ENCODE data around the gene RCSD1. TPM values are rescaled to one million over a fixed set of nuclear protein-coding genes. Genes with fewer than 3 reads are reported as not detected.

RCSD1 gene
- total and polyA plus RNA-seq, 2 of the 13 experiments (the other 11 are each of a cell fraction or from before 2014, with no cell fraction given): not detected

GRCh38 chr1:167713330-167714081 lies 83.5 kb downstream of the RCSD1 start (continued):
- TF ChIP-seq HBP1 (CRISPR knock-in tag; IDR thresholded peaks at IDR 0.05; ENCODE audit: low read depth): 0 out of 2 replicates have a peak, but pooled peaks have one; percentile 28
- TF ChIP-seq HES4 (CRISPR knock-in tag; IDR thresholded peaks at IDR 0.05; ENCODE audit: borderline replicate concordance): peak; percentile 46; the same call in 1 of the 2 replicates
- TF ChIP-seq ZNF766 (CRISPR knock-in tag; IDR thresholded peaks at IDR 0.05; ENCODE audit: borderline replicate concordance): no peak
- TF ChIP-seq ZNF816 (CRISPR knock-in tag; IDR thresholded peaks at IDR 0.05; ENCODE audit: borderline replicate concordance): no peak
- TF ChIP-seq AGO1 (IDR thresholded peaks at IDR 0.05; ENCODE audit: low read depth, low read length, poor library complexity, severe bottlenecking): no peak
- no peak for TF ChIP-seq ZMAT3 (CRISPR knock-in tag; conservative IDR thresholded peaks at IDR 0.05)
- 0 out of 2 replicates have a peak, but pooled peaks have one; percentile 18 for TF ChIP-seq BORCS8-MEF2B (CRISPR knock-in tag; IDR thresholded peaks at IDR 0.05)
- TF ChIP-seq SATB2 (CRISPR knock-in tag; IDR thresholded peaks at IDR 0.05): no peak
- TF ChIP-seq, protein P1, sequence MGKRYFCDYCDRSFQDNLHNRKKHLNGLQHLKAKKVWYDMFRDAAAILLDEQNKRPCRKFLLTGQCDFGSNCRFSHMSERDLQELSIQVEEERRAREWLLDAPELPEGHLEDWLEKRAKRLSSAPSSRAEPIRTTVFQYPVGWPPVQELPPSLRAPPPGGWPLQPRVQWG (CRISPR knock-in tag; IDR thresholded peaks at IDR 0.05; ENCODE audit: borderline replicate concordance, low read depth): no peak
- TF ChIP-seq, protein P2, sequence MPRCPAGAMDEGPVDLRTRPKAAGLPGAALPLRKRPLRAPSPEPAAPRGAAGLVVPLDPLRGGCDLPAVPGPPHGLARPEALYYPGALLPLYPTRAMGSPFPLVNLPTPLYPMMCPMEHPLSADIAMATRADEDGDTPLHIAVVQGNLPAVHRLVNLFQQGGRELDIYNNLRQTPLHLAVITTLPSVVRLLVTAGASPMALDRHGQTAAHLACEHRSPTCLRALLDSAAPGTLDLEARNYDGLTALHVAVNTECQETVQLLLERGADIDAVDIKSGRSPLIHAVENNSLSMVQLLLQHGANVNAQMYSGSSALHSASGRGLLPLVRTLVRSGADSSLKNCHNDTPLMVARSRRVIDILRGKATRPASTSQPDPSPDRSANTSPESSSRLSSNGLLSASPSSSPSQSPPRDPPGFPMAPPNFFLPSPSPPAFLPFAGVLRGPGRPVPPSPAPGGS (CRISPR knock-in tag; IDR thresholded peaks at IDR 0.05): 0 out of 2 replicates have a peak, but pooled peaks have one; percentile 22
- TF ChIP-seq ZNF549 (CRISPR knock-in tag; IDR thresholded peaks at IDR 0.05): no peak
- no peak for TF ChIP-seq XBP1 (CRISPR knock-in tag; IDR thresholded peaks at IDR 0.05)
- TF ChIP-seq TBP (CRISPR knock-in tag; IDR thresholded peaks at IDR 0.05): no peak
